Smooth muscle cell (in vitro differentiated cells): Measurements from ENCODE around the gene KRTAP10-5. TPM values are rescaled to one million over a fixed set of nuclear protein-coding genes. Genes with fewer than 3 reads are reported as not detected.

Experiments
- DNase-seq: peaks from one replicate; lab custom pipeline; 2025; ENCODE audit not compliant: unreplicated experiment; lab: John Stamatoyannopoulos, UW
- H2AFZ ChIP-seq: fragments of 200-600 bp; sonication (generic); 2 replicates; pipeline ENCODE4 v1.6.0; 2016; ENCODE audit warnings: antibody characterized with exemption, low read depth, mild to moderate bottlenecking
- H3F3A ChIP-seq: fragments of 200-600 bp; sonication (generic); 2 replicates; pipeline ENCODE4 v1.6.0; 2017; ENCODE audit warnings: antibody characterized with exemption, low read depth
- H3K27ac ChIP-seq: fragments of 200-600 bp; sonication (generic); 2 replicates; pipeline ENCODE4 v1.5.1; 2016; ENCODE audit warnings: low read depth, mild to moderate bottlenecking
- H3K27me3 ChIP-seq: fragments of 200-600 bp; sonication (generic); 2 replicates; pipeline ENCODE4 v1.6.1; 2016; ENCODE audit warnings: low read depth, mild to moderate bottlenecking
- H3K36me3 ChIP-seq: fragments of 200-600 bp; sonication (generic); 2 replicates; pipeline ENCODE4 v1.5.1; 2016; ENCODE audit warnings: low read depth
- H3K4me1 ChIP-seq: fragments of 200-600 bp; sonication (generic); 2 replicates; pipeline ENCODE4 v1.5.1; 2016; ENCODE audit warnings: low read depth
- H3K4me2 ChIP-seq: fragments of 200-600 bp; sonication (generic); 2 replicates; pipeline ENCODE4 v1.6.0; 2016; ENCODE audit warnings: mild to moderate bottlenecking
- H3K4me3 ChIP-seq: fragments of 200-600 bp; sonication (generic); 2 replicates; pipeline ENCODE4 v1.5.1; 2016; ENCODE audit warnings: mild to moderate bottlenecking
- H3K79me2 ChIP-seq: fragments of 200-600 bp; sonication (generic); 2 replicates; pipeline ENCODE4 v1.6.0; 2016; ENCODE audit warnings: low read depth, mild to moderate bottlenecking
- H3K9ac ChIP-seq: fragments of 200-600 bp; sonication (generic); 2 replicates; pipeline ENCODE4 v1.6.0; 2016; ENCODE audit warnings: low read depth
- H3K9me3 ChIP-seq: fragments of 200-600 bp; sonication (generic); replicated peaks from 2 replicates; pipeline ENCODE4 v1.5.1; 2016; ENCODE audit warnings: low read depth
- H4K20me1 ChIP-seq: fragments of 200-600 bp; sonication (generic); 2 replicates; pipeline ENCODE4 v1.6.0; 2016; ENCODE audit warnings: low read depth
- WGBS: methylation state at CpG from one replicate; pipeline ENCODE4 v1.1.7; 2016; ENCODE audit warnings: low lambda C conversion rate; 5-methylcytosine and 5-hydroxymethylcytosine counted together
- polyA plus RNA-seq: library from polyadenylated mRNA; unstranded; fragments of >200 nt; fragmentation: Nextera tagmentation; extraction: Ambion mirVana; gene quantifications from 2 replicates; pipeline ENCODE4 v1.2.1, GENCODE V29; 2016
- total RNA-seq: library from RNA; depleted of rRNA; stranded (reverse); fragments of >200 nt; gene quantifications from 2 replicates; pipeline ENCODE4 v1.2.3, GENCODE V29; 2014
- TF ChIP-seq, protein P1 (sequence below): fragments of 200-600 bp; sonication (generic); IDR thresholded peaks from 2 replicates; pipeline ENCODE4 v1.5.1; 2017; ENCODE audit warnings: borderline replicate concordance, mild to moderate bottlenecking, antibody characterized with exemption; ENCODE audit not compliant: insufficient read depth, poor library complexity, severe bottlenecking

The KRTAP10-5 gene
- total and polyA plus RNA-seq, 2 experiments from 2014 or later = not detected

DNA sequence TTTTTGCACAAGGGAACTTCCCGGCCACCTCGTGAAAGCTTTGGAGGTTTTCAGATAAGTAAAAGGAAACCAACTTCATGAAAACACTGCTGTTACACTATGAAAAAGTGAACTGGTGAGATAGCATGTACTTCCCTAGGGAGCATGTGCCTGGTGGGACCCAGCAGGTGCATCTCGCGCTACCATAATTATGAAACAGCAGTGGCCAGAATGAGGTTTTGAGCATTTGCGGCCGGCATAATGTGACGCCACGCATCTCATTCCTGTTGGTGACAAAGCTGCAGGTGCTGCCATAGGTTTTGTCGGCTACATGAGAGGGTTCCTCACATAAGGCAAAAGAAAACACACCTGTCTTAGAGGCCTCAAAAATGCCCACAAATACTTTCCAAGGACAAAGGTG lies 23.5 kb downstream of the KRTAP10-5 start:
- no peaks in the 10 kb centered on the region for H3K9me3 ChIP-seq
- no peak for DNase-seq
- no peaks in the 10 kb centered on the region for H3K36me3 ChIP-seq
- no peaks in the 10 kb centered on the region for H3F3A ChIP-seq
- H3K4me3 ChIP-seq = no peak overlapping the region
- no peaks in the 10 kb centered on the region for H3K79me2 ChIP-seq
- H3K4me1 ChIP-seq = no peaks in the 10 kb centered on the region
- no peak overlapping the region for H3K9ac ChIP-seq
- TF ChIP-seq, protein P1, sequence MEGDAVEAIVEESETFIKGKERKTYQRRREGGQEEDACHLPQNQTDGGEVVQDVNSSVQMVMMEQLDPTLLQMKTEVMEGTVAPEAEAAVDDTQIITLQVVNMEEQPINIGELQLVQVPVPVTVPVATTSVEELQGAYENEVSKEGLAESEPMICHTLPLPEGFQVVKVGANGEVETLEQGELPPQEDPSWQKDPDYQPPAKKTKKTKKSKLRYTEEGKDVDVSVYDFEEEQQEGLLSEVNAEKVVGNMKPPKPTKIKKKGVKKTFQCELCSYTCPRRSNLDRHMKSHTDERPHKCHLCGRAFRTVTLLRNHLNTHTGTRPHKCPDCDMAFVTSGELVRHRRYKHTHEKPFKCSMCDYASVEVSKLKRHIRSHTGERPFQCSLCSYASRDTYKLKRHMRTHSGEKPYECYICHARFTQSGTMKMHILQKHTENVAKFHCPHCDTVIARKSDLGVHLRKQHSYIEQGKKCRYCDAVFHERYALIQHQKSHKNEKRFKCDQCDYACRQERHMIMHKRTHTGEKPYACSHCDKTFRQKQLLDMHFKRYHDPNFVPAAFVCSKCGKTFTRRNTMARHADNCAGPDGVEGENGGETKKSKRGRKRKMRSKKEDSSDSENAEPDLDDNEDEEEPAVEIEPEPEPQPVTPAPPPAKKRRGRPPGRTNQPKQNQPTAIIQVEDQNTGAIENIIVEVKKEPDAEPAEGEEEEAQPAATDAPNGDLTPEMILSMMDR = no peak
- H3K27me3 ChIP-seq = no peaks in the 10 kb centered on the region
- no peak overlapping the region for H2AFZ ChIP-seq
- no peak overlapping the region for H3K27ac ChIP-seq
- no peak overlapping the region for H3K4me2 ChIP-seq
- WGBS = 93% methylated on average over 9 of the region's 9 CpGs
- no peaks in the 10 kb centered on the region for H4K20me1 ChIP-seq

DNA sequence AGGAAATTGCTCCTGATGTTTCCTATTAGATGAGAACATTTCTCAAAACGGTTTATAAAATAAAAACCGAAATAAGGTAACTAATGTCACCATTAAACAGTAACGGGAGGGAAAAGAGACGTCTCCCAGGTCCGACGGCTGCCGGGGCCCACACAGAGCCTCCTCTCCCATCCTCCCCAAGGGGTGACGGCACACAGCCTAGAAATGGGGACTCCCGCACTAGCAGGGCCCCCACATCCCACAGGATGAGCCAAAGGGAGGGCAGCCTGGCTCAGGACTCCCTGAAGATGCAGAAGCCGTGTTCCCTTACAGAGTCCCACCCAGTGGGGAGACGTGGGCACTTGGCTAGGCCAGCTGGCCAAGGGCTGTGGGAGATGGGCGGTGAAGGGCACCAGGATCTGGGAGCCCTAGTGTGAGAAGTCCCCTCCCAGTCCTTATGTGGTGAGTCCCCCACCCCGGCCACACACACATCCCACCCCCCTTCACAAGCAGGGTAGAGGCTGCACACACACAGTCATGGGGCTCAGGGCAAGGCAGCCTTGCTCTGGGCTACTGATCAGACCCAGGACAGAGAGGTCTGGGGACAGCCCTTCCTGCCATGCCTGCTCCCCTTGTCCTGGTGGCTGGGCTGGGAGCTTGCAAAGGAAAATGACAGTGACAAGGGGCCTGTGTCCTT lies 25.1 kb downstream of the KRTAP10-5 start:
- no peak for DNase-seq
- TF ChIP-seq, protein P1 = no peak
- Histone ChIP-seq H2AFZ (no peak overlapping the region), H3K36me3 (no peaks in the 10 kb centered on the region), H3K4me1 (no peaks in the 10 kb centered on the region), H3K9me3 (no peaks in the 10 kb centered on the region), H3F3A (no peaks in the 10 kb centered on the region), H3K27me3 (no peaks in the 10 kb centered on the region), H3K27ac (no peak overlapping the region), H3K9ac (no peak overlapping the region), H4K20me1 (no peaks in the 10 kb centered on the region), H3K4me2 (no peak overlapping the region), H3K79me2 (no peaks in the 10 kb centered on the region), H3K4me3 (no peak overlapping the region)
- 90% methylated on average over 13 of the region's 13 CpGs for WGBS

DNA sequence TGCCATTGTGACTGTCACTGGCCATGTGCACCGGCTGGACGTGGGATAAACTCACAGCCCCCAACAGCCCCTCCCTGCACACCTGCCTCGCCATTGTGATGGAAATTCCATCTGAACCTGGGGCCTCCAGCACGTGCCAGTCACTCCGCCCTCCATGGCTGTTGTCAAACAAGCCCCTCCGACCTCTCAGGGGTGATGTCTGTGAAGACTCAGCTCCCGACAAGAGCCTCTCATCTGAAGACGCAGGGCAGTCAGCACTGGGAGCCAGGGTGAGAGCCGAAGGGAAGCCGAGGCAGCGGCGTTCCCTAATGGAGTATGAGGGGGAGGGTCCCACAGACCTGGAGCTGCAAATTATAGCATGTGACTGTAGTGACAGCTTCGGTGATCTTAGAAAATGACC lies 27.7 kb downstream of the KRTAP10-5 start:
- Histone ChIP-seq H2AFZ (no peak overlapping the region), H3K79me2 (no peaks in the 10 kb centered on the region), H3K4me2 (no peak overlapping the region), H3K9ac (no peak overlapping the region), H3K27ac (no peak overlapping the region), H3K36me3 (no peaks in the 10 kb centered on the region), H3K9me3 (no peaks in the 10 kb centered on the region), H3K4me3 (no peak overlapping the region), H3F3A (no peaks in the 10 kb centered on the region), H3K27me3 (no peaks in the 10 kb centered on the region), H3K4me1 (peaks cover 12% of the 10 kb centered on the region), H4K20me1 (no peaks in the 10 kb centered on the region)
- DNase-seq = no peak
- TF ChIP-seq, protein P1 = no peak
- WGBS = 78% methylated on average over 13 of the region's 13 CpGs

DNA sequence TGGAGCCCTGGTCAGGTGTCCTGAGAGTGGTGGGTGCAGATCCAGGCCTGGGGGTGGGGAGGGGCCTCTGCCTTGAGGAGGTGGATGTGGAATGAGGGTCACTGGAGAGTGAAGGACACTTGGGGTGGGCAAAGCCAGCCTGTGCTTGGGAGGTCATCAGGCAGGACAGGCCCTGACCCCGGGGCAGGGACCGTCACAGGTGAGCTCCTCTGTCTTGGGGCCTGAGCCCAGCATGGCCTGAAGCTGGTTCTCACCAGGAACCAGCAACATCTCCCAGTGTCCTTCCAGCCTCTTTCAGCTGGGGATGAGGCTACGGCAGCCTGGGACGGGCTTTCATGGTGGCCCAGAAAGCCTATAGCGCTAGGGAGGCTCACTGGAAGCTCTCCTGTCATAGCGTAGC lies 28.3 kb downstream of the KRTAP10-5 start:
- Histone ChIP-seq H3K4me3 (no peak overlapping the region), H3K27me3 (no peaks in the 10 kb centered on the region), H3K9me3 (peaks cover 4% of the 10 kb centered on the region), H3K9ac (no peak overlapping the region), H4K20me1 (no peaks in the 10 kb centered on the region), H3K27ac (no peak overlapping the region), H3K79me2 (no peaks in the 10 kb centered on the region), H3K4me1 (peaks cover 12% of the 10 kb centered on the region), H3K4me2 (no peak overlapping the region), H3K36me3 (no peaks in the 10 kb centered on the region), H3F3A (no peaks in the 10 kb centered on the region), H2AFZ (no peak overlapping the region)
- DNase-seq = no peak
- TF ChIP-seq, protein P1 = no peak
- 97% methylated on average over 5 of the region's 6 CpGs for WGBS
